Central memory CD8-positive, alpha-beta T cell (primary cell): ENCODE results near the gene LHX3.

Experiments used
- ATAC-seq: fragments of 150-1000 bp; cut with Tn5 transposase; replicated peaks from 2 replicates; pipeline ENCODE4 v1.10.0; 2022; ENCODE audit warnings: mild to moderate bottlenecking, moderate FRiP score, moderate number of reproducible peaks; ENCODE audit not compliant: poor library complexity, severe bottlenecking; ENCODE audit errors: extremely low read depth
- DNase-seq, 2 donors: peaks; one replicate each; pipeline ENCODE4 v3.0.0; 2021; ENCODE audit warnings: low spot score in 2 of 2
- H3K27ac Mint-ChIP-seq: one replicate; pipeline ENCODE4 v1.8.0; 2022; ENCODE audit warnings: low read depth, mild to moderate bottlenecking, moderate library complexity, mixed read lengths
- H3K27me3 Mint-ChIP-seq: one replicate; pipeline ENCODE4 v1.8.0; 2022; ENCODE audit warnings: mixed read lengths
- H3K36me3 Mint-ChIP-seq: one replicate; pipeline ENCODE4 v1.8.0; 2022; ENCODE audit warnings: mild to moderate bottlenecking, moderate library complexity, mixed read lengths; ENCODE audit not compliant: insufficient read depth
- H3K4me1 Mint-ChIP-seq: one replicate; pipeline ENCODE4 v1.8.0; 2022; ENCODE audit warnings: mixed read lengths
- H3K4me3 Mint-ChIP-seq: one replicate; pipeline ENCODE4 v1.8.0; 2022; ENCODE audit warnings: mild to moderate bottlenecking, moderate library complexity, mixed read lengths
- H3K9me3 Mint-ChIP-seq: one replicate; pipeline ENCODE4 v1.8.0; 2022; ENCODE audit warnings: mixed read lengths

Gene LHX3

GRCh38 chr9:136187683-136188586 is 17.0 kb downstream of the LHX3 start:
- Mint-ChIP-seq H3K27me3 (peaks cover 57% of the 10 kb centered on the region), H3K4me1 (no peaks in the 10 kb centered on the region), H3K36me3 (no peaks in the 10 kb centered on the region), H3K9me3 (no peaks in the 10 kb centered on the region), H3K27ac (no peak overlapping the region), H3K4me3 (no peak overlapping the region)
- DNase-seq (no peak), ATAC-seq (no peak)

GRCh38 chr9:136187197-136187596 is 17.7 kb downstream of the LHX3 start:
- Mint-ChIP-seq H3K9me3 (no peaks in the 10 kb centered on the region), H3K27me3 (peaks cover 62% of the 10 kb centered on the region), H3K4me3 (no peak overlapping the region), H3K36me3 (no peaks in the 10 kb centered on the region), H3K27ac (no peak overlapping the region), H3K4me1 (no peaks in the 10 kb centered on the region)
- no peak for DNase-seq
- no peak for ATAC-seq

DNA sequence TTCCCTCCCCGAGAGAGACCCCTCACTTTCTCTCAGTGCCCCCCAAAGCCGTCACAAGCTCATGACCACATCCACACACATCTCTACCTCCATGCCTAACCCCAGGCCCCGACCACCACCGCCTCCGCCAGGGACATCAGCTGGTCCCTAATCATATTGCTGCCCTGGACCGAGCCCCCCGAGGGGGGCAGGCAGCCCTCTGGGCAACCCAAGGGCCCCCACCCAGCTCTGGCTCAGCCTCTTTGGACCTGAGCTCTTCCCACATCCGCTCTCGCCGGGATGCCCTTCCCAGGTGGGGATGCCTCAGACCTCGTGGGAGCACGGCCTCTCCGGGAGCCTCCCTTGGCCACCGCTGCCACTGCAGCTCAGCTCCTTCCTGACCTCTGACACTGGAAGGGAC is 18.5 kb downstream of the LHX3 start:
- H3K36me3 Mint-ChIP-seq: no peaks in the 10 kb centered on the region
- no peaks in the 10 kb centered on the region for H3K9me3 Mint-ChIP-seq
- H3K27me3 Mint-ChIP-seq: peaks cover 60% of the 10 kb centered on the region
- no peak overlapping the region for H3K27ac Mint-ChIP-seq
- H3K4me1 Mint-ChIP-seq: no peaks in the 10 kb centered on the region
- H3K4me3 Mint-ChIP-seq: no peak overlapping the region
- ATAC-seq (no peak), DNase-seq (no peak)

DNA sequence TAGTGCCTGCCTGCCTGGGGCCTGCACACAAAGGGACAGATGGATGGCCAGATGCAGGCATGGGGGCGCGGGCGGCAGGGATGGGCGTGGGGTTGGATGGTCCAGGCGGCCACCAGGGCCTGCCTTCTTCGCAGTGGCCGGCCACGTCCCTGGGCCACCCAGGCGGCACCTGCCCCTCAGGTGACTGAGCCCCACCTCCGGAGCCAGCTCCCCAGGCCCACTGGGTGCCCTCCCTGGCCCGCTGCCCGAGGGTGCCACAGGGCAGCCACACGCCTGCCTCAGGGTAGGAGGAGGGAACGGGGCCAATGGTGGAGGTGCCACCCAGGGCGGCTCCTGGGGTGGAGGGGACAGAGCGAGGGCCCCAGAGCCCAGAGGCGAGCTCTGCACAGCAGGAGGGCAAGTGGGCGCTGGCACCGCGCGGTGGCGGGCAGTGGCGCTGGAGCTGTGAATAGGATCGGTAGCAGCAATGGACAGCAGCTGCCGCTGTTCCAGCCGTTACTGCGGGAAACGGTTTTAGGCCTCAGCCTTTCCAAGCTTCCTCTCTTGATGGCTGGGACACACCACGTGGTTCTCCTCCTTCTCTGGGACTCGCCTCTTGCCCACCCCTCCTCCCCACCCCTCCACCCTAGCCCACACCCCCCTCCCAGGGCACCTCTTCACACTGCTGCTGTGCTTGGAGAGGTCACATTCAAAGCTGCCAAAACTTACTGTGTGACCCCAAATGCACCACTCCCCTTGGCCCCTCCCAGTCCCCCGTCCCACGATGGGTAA is 19.1 kb downstream of the LHX3 start:
- H3K36me3 Mint-ChIP-seq: no peaks in the 10 kb centered on the region
- H3K9me3 Mint-ChIP-seq: no peaks in the 10 kb centered on the region
- H3K27ac Mint-ChIP-seq: no peak overlapping the region
- no peaks in the 10 kb centered on the region for H3K4me1 Mint-ChIP-seq
- DNase-seq (no peak), ATAC-seq (no peak)
- H3K27me3 Mint-ChIP-seq: peaks cover 58% of the 10 kb centered on the region
- no peak overlapping the region for H3K4me3 Mint-ChIP-seq

GRCh38 chr9:136185066-136185465 is 19.9 kb downstream of the LHX3 start:
- Mint-ChIP-seq H3K27ac (no peak overlapping the region), H3K27me3 (peaks cover 58% of the 10 kb centered on the region), H3K36me3 (no peaks in the 10 kb centered on the region), H3K4me3 (no peak overlapping the region), H3K4me1 (no peaks in the 10 kb centered on the region), H3K9me3 (no peaks in the 10 kb centered on the region)
- DNase-seq (no peak), ATAC-seq (no peak)

DNA sequence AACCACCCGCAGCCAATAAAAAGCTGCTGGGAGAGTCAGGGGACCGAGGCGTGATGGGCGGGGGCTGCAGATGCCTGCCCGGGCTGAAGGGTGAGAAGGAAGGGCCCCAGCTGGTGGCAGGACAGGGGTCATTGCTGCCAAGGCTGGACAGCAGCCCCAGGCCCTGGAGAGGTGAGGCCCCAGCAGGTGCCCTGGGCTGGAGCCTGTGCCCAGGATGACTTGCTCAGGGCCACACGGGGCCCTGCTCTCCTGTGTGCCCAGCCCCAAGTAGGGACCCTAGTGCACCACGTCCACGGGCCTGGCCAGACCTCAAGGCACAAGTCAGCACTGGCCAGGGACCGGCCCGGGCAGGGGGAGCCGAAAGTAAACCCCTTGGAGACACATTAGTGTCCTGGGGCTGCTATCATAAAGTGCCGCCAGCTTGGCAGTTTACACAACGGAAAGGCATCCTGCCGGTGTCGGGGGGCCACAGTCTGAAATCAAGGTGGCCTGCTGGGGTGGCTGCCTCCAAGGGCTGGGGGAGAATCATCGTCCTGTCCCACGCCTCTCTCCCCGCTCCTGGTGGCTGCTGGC is 22.0 kb downstream of the LHX3 start:
- ATAC-seq (no peak), DNase-seq (no peak)
- Mint-ChIP-seq H3K27me3 (peaks cover 62% of the 10 kb centered on the region), H3K36me3 (no peaks in the 10 kb centered on the region), H3K4me1 (no peaks in the 10 kb centered on the region), H3K4me3 (no peak overlapping the region), H3K9me3 (no peaks in the 10 kb centered on the region), H3K27ac (no peak overlapping the region)

DNA sequence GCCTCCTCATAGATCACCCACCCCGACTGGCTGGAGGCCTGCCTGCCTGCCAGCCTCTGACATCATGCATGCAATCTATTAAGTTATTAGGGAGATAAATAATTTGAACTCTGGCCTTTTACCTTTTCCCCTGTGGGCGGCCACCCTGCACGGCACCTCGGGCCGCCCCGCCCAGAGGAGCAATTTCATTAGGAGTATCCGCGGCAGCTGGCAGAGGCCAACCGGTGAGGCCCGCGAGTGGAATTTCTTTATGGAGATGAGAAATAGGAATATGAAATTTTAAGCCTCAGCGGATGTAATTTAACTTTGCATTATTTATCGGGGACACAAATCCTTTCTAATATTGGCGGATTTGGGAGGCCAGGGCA is 22.5 kb downstream of the LHX3 start:
- Mint-ChIP-seq H3K4me3 (no peak overlapping the region), H3K27me3 (peaks cover 62% of the 10 kb centered on the region), H3K36me3 (no peaks in the 10 kb centered on the region), H3K4me1 (no peaks in the 10 kb centered on the region), H3K27ac (no peak overlapping the region), H3K9me3 (no peaks in the 10 kb centered on the region)
- no peak for ATAC-seq
- no peak for DNase-seq

DNA sequence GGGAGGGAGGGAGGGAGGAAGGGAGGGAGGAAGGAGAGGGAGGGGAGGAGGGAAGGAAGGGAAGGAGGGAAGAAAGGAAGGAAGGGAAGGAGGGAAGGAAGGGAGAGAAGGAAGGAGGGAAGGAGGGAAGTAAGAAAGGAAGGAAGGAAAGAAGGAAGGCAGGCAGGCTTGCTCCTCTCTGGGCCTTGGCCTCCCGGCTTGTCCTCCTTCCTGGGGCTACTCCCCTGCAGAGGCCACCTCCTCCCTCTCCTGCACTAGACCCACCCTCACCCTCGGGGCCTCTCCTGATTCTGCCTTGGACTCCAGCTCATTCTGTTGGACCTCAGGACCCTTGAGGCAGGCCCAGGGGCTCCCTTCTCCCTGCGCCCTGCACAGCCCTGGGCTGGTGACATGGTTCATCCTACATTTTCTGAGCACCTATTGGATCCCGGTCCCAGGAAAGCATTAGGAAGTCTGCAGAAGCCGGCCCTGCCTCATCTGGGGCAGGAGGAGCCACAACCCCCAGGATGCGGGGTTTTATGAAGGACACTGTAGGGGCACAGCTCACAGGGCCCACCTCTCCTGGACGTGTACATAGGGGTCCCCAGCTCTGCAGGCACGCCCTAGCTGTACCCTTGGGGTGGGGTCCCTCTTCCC is 23.0 kb downstream of the LHX3 start:
- Mint-ChIP-seq H3K4me3 (no peak overlapping the region), H3K36me3 (no peaks in the 10 kb centered on the region), H3K27ac (no peak overlapping the region), H3K9me3 (no peaks in the 10 kb centered on the region), H3K4me1 (no peaks in the 10 kb centered on the region), H3K27me3 (peaks cover 60% of the 10 kb centered on the region)
- DNase-seq (no peak), ATAC-seq (no peak)

- Mint-ChIP-seq H3K4me3 (no peak overlapping the region), H3K36me3 (no peaks in the 10 kb centered on the region), H3K27ac (no peak overlapping the region), H3K9me3 (no peaks in the 10 kb centered on the region), H3K27me3 (peaks cover 51% of the 10 kb centered on the region), H3K4me1 (no peaks in the 10 kb centered on the region)
- ATAC-seq (no peak), DNase-seq (no peak)
These were observed 24.3 kb downstream of the LHX3 start for GRCh38 chr9:136180586-136180985.

DNA sequence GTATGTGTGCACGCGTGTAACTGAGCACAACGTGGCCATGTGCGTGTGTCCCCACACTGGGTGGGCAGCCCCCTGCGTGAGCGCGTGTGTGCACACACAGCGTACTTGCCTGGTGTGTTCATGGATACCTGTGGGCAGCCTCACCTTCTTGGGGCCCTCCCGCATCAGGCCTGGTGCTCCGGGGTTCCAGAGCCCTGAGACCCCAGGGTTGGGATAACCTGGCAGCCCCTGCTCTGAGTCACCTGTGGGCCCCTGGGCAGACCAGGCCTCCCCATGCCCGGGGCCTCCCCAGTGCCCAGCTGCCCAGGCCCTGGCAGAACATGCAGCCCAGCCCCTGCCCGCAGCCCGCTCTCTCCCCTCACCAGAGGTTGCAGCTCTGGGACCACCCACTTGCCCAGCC is 25.2 kb downstream of the LHX3 start:
- no peak for DNase-seq

GRCh38 chr9:136179101-136179616 is 25.8 kb downstream of the LHX3 start:
- H3K4me1 Mint-ChIP-seq: no peaks in the 10 kb centered on the region
- no peaks in the 10 kb centered on the region for H3K9me3 Mint-ChIP-seq
- H3K4me3 Mint-ChIP-seq: no peak overlapping the region
- no peak for ATAC-seq
- DNase-seq: no peak
- no peaks in the 10 kb centered on the region for H3K36me3 Mint-ChIP-seq
- peaks cover 40% of the 10 kb centered on the region for H3K27me3 Mint-ChIP-seq
- H3K27ac Mint-ChIP-seq: no peak overlapping the region

More for the DNA sequence above, 25.2 kb downstream of the LHX3 start:
- H3K36me3 Mint-ChIP-seq: no peaks in the 10 kb centered on the region
- H3K4me1 Mint-ChIP-seq: no peaks in the 10 kb centered on the region
- no peak overlapping the region for H3K4me3 Mint-ChIP-seq
- ATAC-seq: no peak
- no peak overlapping the region for H3K27ac Mint-ChIP-seq
- H3K9me3 Mint-ChIP-seq: no peaks in the 10 kb centered on the region
- H3K27me3 Mint-ChIP-seq: peaks cover 43% of the 10 kb centered on the region

- Mint-ChIP-seq H3K36me3 (no peaks in the 10 kb centered on the region), H3K9me3 (no peaks in the 10 kb centered on the region), H3K4me3 (no peak overlapping the region), H3K4me1 (no peaks in the 10 kb centered on the region), H3K27ac (no peak overlapping the region), H3K27me3 (peaks cover 40% of the 10 kb centered on the region)
- DNase-seq (no peak), ATAC-seq (no peak)
These were observed 26.2 kb downstream of the LHX3 start for GRCh38 chr9:136178773-136179075.
